ENCODE results near the gene IBA57. TPM values are rescaled to one million over a fixed set of nuclear protein-coding genes. Genes with fewer than 3 reads are reported as not detected.

IBA57 gene
- total and polyA plus RNA-seq, 2 of the 8 experiments (the other 6 are each of a cell fraction or from before 2014, with no cell fraction given), result 2.6 to 5.9 TPM

GRCh38 chr1:228197555-228198147 lies 32.0 kb downstream of the IBA57 start:
- Histone ChIP-seq H3K27ac (ENCODE audit: low read depth, low read length) (no peak overlapping the region), H3K23me2 (ENCODE audit: low read depth, low read length) (no peaks in the 10 kb centered on the region; the same call in 1 of the 2 replicates), H3K27me3 (replicated peaks in 1 of 4; ENCODE audit: control insufficient read depth in 3 of 4, extremely low read depth in 1 of 4, insufficient read depth in 3 of 4, low read length in 3 of 4) (0 out of 7 replicates have a peak, but pooled peaks cover 0 to 2% (median 0%) of the 10 kb centered on the region in 4 experiments), H2BK20ac (ENCODE audit: low read length) (no peak overlapping the region), H3K4me3 (ENCODE audit: extremely low read depth in 1 of 4, insufficient read depth in 2 of 4, low read depth in 3 of 4, low read length in 4 of 4) (no peak overlapping the region), H4K91ac (replicated peaks; ENCODE audit: insufficient read length, low read length) (no peak overlapping the region), H3K56ac (replicated peaks; ENCODE audit: insufficient read length, low read depth, low read length) (no peak overlapping the region), H2BK120ac (replicated peaks; ENCODE audit: low read depth, low read length) (no peak overlapping the region), H4K8ac (ENCODE audit: extremely low read depth, insufficient read depth, low read length) (no peak overlapping the region), H3K4me1 (replicated peaks in 1 of 4; ENCODE audit: control insufficient read depth in 3 of 4, insufficient read depth in 4 of 4, low read length in 3 of 4) (no peaks in the 10 kb centered on the region), H3K79me2 (ENCODE audit: control insufficient read depth in 1 of 2, insufficient read depth in 2 of 2, low read length in 2 of 2) (no peaks in the 10 kb centered on the region), H2AFZ (ENCODE audit: low read length) (no peak overlapping the region), H4K20me1 (replicated peaks in 1 of 2; ENCODE audit: control insufficient read depth in 1 of 2, insufficient read depth in 2 of 2, low read length in 2 of 2) (no peaks in the 10 kb centered on the region), H3K9me3 (ENCODE audit: insufficient read depth in 2 of 2, low read depth in 1 of 2, low read length in 1 of 2) (peaks cover 20 to 25% of the 10 kb centered on the region in 2 experiments), H3K79me1 (ENCODE audit: low read depth, low read length) (no peaks in the 10 kb centered on the region), H3K18ac (ENCODE audit: extremely low read depth, low read length) (no peak overlapping the region), H2AK5ac (ENCODE audit: low read depth, low read length) (no peak overlapping the region), H2BK12ac (ENCODE audit: low read depth, low read length) (no peak overlapping the region), H4K5ac (ENCODE audit: insufficient read length, low read depth, low read length) (no peak overlapping the region), H2BK15ac (ENCODE audit: low read length) (no peak overlapping the region), H3K4ac (replicated peaks; ENCODE audit: insufficient read length, low read depth, low read length) (no peak overlapping the region), H2BK5ac (ENCODE audit: low read depth, low read length) (no peak overlapping the region), H3K14ac (ENCODE audit: insufficient read length) (no peak overlapping the region), H3K23ac (ENCODE audit: insufficient read length) (no peak overlapping the region), H3K4me2 (ENCODE audit: insufficient read depth in 1 of 2, low read depth in 2 of 2, low read length in 2 of 2) (no peak overlapping the region), H3K9ac (replicated peaks in 1 of 4; ENCODE audit: extremely low read depth in 1 of 4, low read depth in 3 of 4, low read length in 3 of 4) (no peak overlapping the region), H3K36me3 (ENCODE audit: control insufficient read depth in 2 of 4, insufficient read depth in 4 of 4, low read length in 3 of 4) (no peaks in the 10 kb centered on the region)
- WGBS, 2 experiments (ENCODE audit: extremely low coverage in 1 of 2, insufficient coverage in 1 of 2, insufficient read length in 1 of 2, insufficient replicate concordance in 2 of 2, low coverage in 1 of 2, low lambda C conversion rate in 2 of 2, missing lambda C conversion rate in 1 of 2), result 89% methylated on average over 4 of the region's 4 CpGs; no CpG with 5 or more reads in 1 of the 2 experiments
- ChIA-PET POLR2A (ENCODE audit: partially characterized antibody) (no interaction called here), CTCF (ENCODE audit: partially characterized antibody) (no interaction called here)
- TF ChIP-seq CTBP2 (IDR thresholded peaks at IDR 0.05; ENCODE audit: borderline replicate concordance, insufficient read depth, insufficient read length, low read length), result no peak
- no peak for TF ChIP-seq CHD2 (IDR thresholded peaks at IDR 0.05; ENCODE audit: low read length)
- no peak for TF ChIP-seq RAD21 (IDR thresholded peaks at IDR 0.05 in 1 of 2, conservative IDR thresholded peaks at IDR 0.05 in 1 of 2; ENCODE audit: low read depth in 2 of 2, low read length in 2 of 2)
- no peak for TF ChIP-seq CBX5 (IDR thresholded peaks at IDR 0.05; ENCODE audit: low read depth, low read length)
- TF ChIP-seq JUND (IDR thresholded peaks at IDR 0.05; ENCODE audit: low read length), result no peak
- TF ChIP-seq BCL11A (IDR thresholded peaks at IDR 0.05; ENCODE audit: low read depth in 2 of 2, low read length in 2 of 2), result no peak
- no peak for TF ChIP-seq BRCA1 (IDR thresholded peaks at IDR 0.05; ENCODE audit: low read depth, low read length)
- TF ChIP-seq SIX5 (IDR thresholded peaks at IDR 0.05; ENCODE audit: low read depth, low read length), result no peak
- TF ChIP-seq EP300 (IDR thresholded peaks at IDR 0.05; ENCODE audit: borderline replicate concordance in 1 of 2, low read depth in 2 of 2, low read length in 2 of 2), result no peak
- TF ChIP-seq YY1 (IDR thresholded peaks at IDR 0.05; ENCODE audit: low read depth, low read length), result no peak
- TF ChIP-seq HDAC6 (IDR thresholded peaks at IDR 0.05; ENCODE audit: low read depth, low read length), result no peak
- no peak for TF ChIP-seq NANOG (IDR thresholded peaks at IDR 0.05; ENCODE audit: insufficient read depth, low read depth, low read length, poor library complexity, severe bottlenecking)
- FAIRE-seq, result no peak
- DNase-seq (ENCODE audit: low read depth in 1 of 2, low spot score in 2 of 2), result no peak
